ENCODE results near the gene MED17.
A peak's percentile ranks its signal among the peaks of the same experiment; 100 is the strongest.

MED17 gene

DNA sequence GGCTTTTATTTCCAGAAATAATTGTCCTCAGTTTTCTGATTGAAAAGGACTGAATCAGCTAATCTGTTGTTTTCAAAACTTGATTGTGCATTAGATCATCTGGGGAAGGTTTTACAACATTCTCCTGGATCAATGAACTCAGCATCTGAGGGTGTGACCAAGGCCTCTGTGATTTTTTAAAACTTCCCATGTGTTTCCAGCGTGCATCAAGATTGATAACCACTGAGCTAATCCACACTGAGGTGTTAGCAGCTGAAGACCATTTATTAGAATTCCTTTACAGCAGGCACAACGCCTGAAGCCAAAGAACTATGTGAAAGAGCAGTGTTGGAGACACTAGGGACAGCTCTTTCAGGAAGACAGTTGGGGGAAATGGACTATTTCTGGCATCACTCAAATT, 56.1 kb downstream of the MED17 start:
- Histone ChIP-seq H3K27me3 (ENCODE audit: insufficient read depth, poor library complexity, severe bottlenecking) (no peaks in the 10 kb centered on the region), H3K36me3 (ENCODE audit: low read depth) (no peaks in the 10 kb centered on the region), H3K9me3 (ENCODE audit: severe bottlenecking) (no peaks in the 10 kb centered on the region), H3K27ac (ENCODE audit: poor library complexity, severe bottlenecking) (no peak overlapping the region), H3K4me1 (ENCODE audit: insufficient read depth, poor library complexity, severe bottlenecking) (no peaks in the 10 kb centered on the region), H3K4me3 (ENCODE audit: severe bottlenecking) (no peak overlapping the region)
- TF ChIP-seq, protein P1, sequence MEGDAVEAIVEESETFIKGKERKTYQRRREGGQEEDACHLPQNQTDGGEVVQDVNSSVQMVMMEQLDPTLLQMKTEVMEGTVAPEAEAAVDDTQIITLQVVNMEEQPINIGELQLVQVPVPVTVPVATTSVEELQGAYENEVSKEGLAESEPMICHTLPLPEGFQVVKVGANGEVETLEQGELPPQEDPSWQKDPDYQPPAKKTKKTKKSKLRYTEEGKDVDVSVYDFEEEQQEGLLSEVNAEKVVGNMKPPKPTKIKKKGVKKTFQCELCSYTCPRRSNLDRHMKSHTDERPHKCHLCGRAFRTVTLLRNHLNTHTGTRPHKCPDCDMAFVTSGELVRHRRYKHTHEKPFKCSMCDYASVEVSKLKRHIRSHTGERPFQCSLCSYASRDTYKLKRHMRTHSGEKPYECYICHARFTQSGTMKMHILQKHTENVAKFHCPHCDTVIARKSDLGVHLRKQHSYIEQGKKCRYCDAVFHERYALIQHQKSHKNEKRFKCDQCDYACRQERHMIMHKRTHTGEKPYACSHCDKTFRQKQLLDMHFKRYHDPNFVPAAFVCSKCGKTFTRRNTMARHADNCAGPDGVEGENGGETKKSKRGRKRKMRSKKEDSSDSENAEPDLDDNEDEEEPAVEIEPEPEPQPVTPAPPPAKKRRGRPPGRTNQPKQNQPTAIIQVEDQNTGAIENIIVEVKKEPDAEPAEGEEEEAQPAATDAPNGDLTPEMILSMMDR (IDR thresholded peaks at IDR 0.05; ENCODE audit: poor library complexity, severe bottlenecking) = no peak
- no peak for DNase-seq (ENCODE audit: low spot score)
- no peak for ATAC-seq (ENCODE audit: low read depth)

DNA sequence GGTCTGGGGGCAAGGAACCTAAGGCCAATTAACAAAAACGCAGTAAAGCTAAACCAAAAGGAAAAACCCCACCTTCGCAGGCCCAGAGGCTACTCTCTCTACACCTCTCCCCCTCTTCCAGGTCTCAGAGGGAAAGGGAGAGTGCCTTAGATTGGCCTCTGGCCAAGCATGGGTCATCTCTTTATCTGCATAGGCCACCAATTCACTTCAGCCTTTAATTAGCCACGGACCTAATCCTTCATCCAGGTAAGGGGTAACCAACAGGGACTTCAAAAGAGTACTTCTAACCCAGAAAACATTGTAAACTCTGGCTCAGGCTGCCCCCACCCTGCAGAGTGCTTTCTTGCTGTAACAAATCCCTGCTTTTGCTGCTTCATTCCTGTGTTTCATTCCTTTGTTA, 56.9 kb downstream of the MED17 start:
- Histone ChIP-seq H3K9me3 (ENCODE audit: severe bottlenecking) (no peaks in the 10 kb centered on the region), H3K27me3 (ENCODE audit: insufficient read depth, poor library complexity, severe bottlenecking) (no peaks in the 10 kb centered on the region), H3K4me3 (ENCODE audit: severe bottlenecking) (no peak overlapping the region), H3K27ac (ENCODE audit: poor library complexity, severe bottlenecking) (no peak overlapping the region), H3K36me3 (ENCODE audit: low read depth) (no peaks in the 10 kb centered on the region), H3K4me1 (ENCODE audit: insufficient read depth, poor library complexity, severe bottlenecking) (no peaks in the 10 kb centered on the region)
- TF ChIP-seq, protein P1 (IDR thresholded peaks at IDR 0.05; ENCODE audit: poor library complexity, severe bottlenecking) = no peak
- ATAC-seq (ENCODE audit: low read depth) (no peak), DNase-seq (ENCODE audit: low spot score) (no peak)

DNA sequence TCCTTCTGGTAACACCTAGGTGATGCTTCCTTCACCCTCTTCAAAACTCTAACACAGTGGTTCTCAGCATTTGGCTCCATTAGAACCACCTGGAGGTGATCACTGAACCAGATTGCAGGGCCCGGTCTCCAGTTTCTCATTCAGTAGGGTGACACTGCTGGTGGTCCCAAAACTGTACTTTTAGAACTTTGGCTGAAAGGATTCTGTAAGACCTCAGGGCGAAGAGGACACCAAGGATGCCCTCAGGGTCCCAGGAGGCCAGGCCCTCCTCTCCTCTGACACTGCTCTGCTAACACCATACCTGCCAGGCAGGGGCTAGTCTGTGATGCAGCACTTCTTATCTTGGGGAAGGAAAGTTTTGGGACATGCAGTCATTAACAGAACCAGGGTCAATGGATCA, 57.4 kb downstream of the MED17 start:
- Histone ChIP-seq H3K4me1 (ENCODE audit: insufficient read depth, poor library complexity, severe bottlenecking) (no peaks in the 10 kb centered on the region), H3K36me3 (ENCODE audit: low read depth) (no peaks in the 10 kb centered on the region), H3K9me3 (ENCODE audit: severe bottlenecking) (no peaks in the 10 kb centered on the region), H3K27me3 (ENCODE audit: insufficient read depth, poor library complexity, severe bottlenecking) (no peaks in the 10 kb centered on the region), H3K27ac (ENCODE audit: poor library complexity, severe bottlenecking) (no peak overlapping the region), H3K4me3 (ENCODE audit: severe bottlenecking) (no peak overlapping the region)
- no peak for ATAC-seq (ENCODE audit: low read depth)
- no peak for DNase-seq (ENCODE audit: low spot score)
- TF ChIP-seq, protein P1 (IDR thresholded peaks at IDR 0.05; ENCODE audit: poor library complexity, severe bottlenecking) = no peak

DNA sequence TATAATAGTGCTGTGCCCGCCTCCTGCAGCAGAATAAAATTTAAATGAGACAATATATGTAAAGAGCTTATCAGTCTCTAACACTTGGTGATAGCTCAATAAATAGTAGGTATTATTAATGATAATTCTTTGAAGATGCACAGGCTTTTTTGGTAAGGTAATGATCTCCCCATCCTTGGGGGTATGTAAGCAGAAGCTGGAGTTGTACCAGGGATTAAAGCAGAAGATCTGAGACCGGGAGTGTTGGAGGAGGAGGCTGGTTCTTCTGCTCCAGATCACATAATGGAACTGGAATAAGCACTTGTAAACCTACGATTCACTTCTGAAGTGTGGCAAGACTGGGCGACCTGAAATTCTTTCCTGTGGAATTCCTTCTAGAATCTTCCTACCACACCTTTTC, 58.0 kb downstream of the MED17 start:
- H3K27me3 ChIP-seq (ENCODE audit: insufficient read depth, poor library complexity, severe bottlenecking) = no peaks in the 10 kb centered on the region
- H3K9me3 ChIP-seq (ENCODE audit: severe bottlenecking) = no peaks in the 10 kb centered on the region
- no peak overlapping the region for H3K4me3 ChIP-seq (ENCODE audit: severe bottlenecking)
- TF ChIP-seq, protein P1 (IDR thresholded peaks at IDR 0.05; ENCODE audit: poor library complexity, severe bottlenecking) = no peak
- no peak overlapping the region for H3K27ac ChIP-seq (ENCODE audit: poor library complexity, severe bottlenecking)
- H3K4me1 ChIP-seq (ENCODE audit: insufficient read depth, poor library complexity, severe bottlenecking) = no peaks in the 10 kb centered on the region
- no peaks in the 10 kb centered on the region for H3K36me3 ChIP-seq (ENCODE audit: low read depth)
- DNase-seq (ENCODE audit: low spot score) (no peak), ATAC-seq (ENCODE audit: low read depth) (no peak; the same call in 2 of the 3 replicates)

DNA sequence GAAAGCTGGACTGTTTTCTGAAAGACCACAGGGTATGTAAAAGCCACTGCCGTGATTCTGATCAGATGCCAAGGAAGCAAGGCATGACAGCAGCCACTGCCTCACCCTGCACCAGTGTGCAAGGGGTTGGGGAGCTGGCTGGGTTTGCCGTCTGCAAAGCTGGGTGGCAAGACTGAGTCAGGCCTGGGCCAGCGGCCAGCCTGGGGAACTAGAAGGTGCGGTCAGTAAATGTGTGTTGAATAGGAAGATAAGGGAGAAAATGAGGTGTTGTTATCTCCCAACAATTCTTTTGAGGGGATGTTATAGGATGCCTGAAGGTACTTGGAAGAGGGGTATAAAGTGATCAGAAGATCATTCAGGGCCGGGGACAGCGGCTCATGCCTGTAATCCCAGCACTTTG, 58.4 kb downstream of the MED17 start:
- no peaks in the 10 kb centered on the region for H3K4me1 ChIP-seq (ENCODE audit: insufficient read depth, poor library complexity, severe bottlenecking)
- no peaks in the 10 kb centered on the region for H3K27me3 ChIP-seq (ENCODE audit: insufficient read depth, poor library complexity, severe bottlenecking)
- no peak overlapping the region for H3K4me3 ChIP-seq (ENCODE audit: severe bottlenecking)
- no peak overlapping the region for H3K27ac ChIP-seq (ENCODE audit: poor library complexity, severe bottlenecking)
- TF ChIP-seq, protein P1 (IDR thresholded peaks at IDR 0.05; ENCODE audit: poor library complexity, severe bottlenecking) = no peak
- DNase-seq (ENCODE audit: low spot score) (no peak), ATAC-seq (ENCODE audit: low read depth) (peak; percentile 81)
- H3K9me3 ChIP-seq (ENCODE audit: severe bottlenecking) = no peaks in the 10 kb centered on the region
- no peaks in the 10 kb centered on the region for H3K36me3 ChIP-seq (ENCODE audit: low read depth)

Data from RWPE2 (cell line).